K562 (cell line): ENCODE results near the gene GMEB2. TPM values are rescaled to one million over a fixed set of nuclear protein-coding genes. Genes with fewer than 3 reads are reported as not detected.

Source experiments
- ATAC-seq: fragments of 200-7000 bp; cut with Tn5 transposase; 3 replicates; pipeline ENCODE4 v1.9.1; 2020; ENCODE audit warnings: moderate library complexity
- BruUV-seq: library from RNA; stranded (reverse); fragments of 400-500 nt; replicated peaks from 2 replicates; lab custom pipeline; 2021; lab: Mats Ljungman, UMichigan
- CTCF ChIA-PET: fragments of 300-600 bp; formaldehyde crosslinking; extraction: SDS; loops from one replicate; lab custom pipeline; 2021; ENCODE audit warnings: low intra/inter-chr PET ratio; lab: Yijun Ruan, JAX
- POLR2A ChIA-PET: fragments of 300-600, 350-650 bp; sonication (Branson Sonifier 250); formaldehyde crosslinking; extraction: SDS; loops from one replicate; lab custom pipeline; 2021; ENCODE audit warnings: antibody characterized with exemption, inconsistent platforms; lab: Yijun Ruan, JAX
- DNase-seq, 4 experiments: peaks; one replicate each; pipeline versions ENCODE4 v3.0.0 to v3.0.0-alpha.2; 2011 to 2018; ENCODE audit warnings: low spot score in 3 of 4, mixed read lengths in 3 of 4; ENCODE audit errors: extremely low read depth in 1 of 4
- FAIRE-seq: peaks from 2 replicates; lab custom pipeline; 2011; peaks lifted over from hg19 to GRCh38; lab: Jason Lieb, UNC
- H2AFZ ChIP-seq: 2 replicates; pipeline ENCODE4 v1.6.0; 2011; ENCODE audit warnings: low read depth, low read length, control low read depth, inconsistent platforms
- H3K27ac ChIP-seq: fragments of 200-600 bp; 3 replicates; pipeline ENCODE4 v1.8.0; 2011; ENCODE audit warnings: low read depth, mild to moderate bottlenecking, control low read depth, inconsistent platforms, low read length, moderate library complexity, mixed read lengths; ENCODE audit errors: extremely low read depth
- H3K27me3 ChIP-seq, 2 experiments: fragments of 300-600 bp in 1 of 2; 2 replicates in 1 of 2; 3 replicates in 1 of 2; pipeline versions ENCODE4 v1.6.0 to v1.8.0; 2011; ENCODE audit warnings: inconsistent platforms in 2 of 2, low read length in 2 of 2, mild to moderate bottlenecking in 1 of 2, mixed read lengths in 1 of 2, moderate library complexity in 1 of 2; ENCODE audit not compliant: control insufficient read depth in 2 of 2, insufficient read depth in 2 of 2
- H3K36me3 ChIP-seq: fragments of 300-600 bp; 3 replicates; pipeline ENCODE4 v1.8.0; 2011; ENCODE audit warnings: mild to moderate bottlenecking, low read length, inconsistent platforms; ENCODE audit not compliant: control insufficient read depth, insufficient read depth
- H3K4me1 ChIP-seq, 2 experiments: fragments of 200-600 bp in 1 of 2; replicated peaks in 1 of 2; 2 replicates in 1 of 2; 3 replicates in 1 of 2; pipeline versions ENCODE4 v1.5.1 to v1.8.0; 2011; ENCODE audit warnings: inconsistent platforms in 2 of 2, low read length in 2 of 2, mild to moderate bottlenecking in 1 of 2, mixed read lengths in 1 of 2, moderate library complexity in 1 of 2; ENCODE audit not compliant: control insufficient read depth in 2 of 2, insufficient read depth in 2 of 2
- H3K4me2 ChIP-seq: 2 replicates; pipeline ENCODE4 v1.6.1; 2011; ENCODE audit warnings: low read length, control low read depth, inconsistent platforms, mixed read lengths; ENCODE audit not compliant: insufficient read depth
- H3K4me3 ChIP-seq: fragments of 200-600 bp; sonication (generic), shearing (Covaris generic); 2 replicates; pipeline ENCODE4 v1.5.1; 2016; ENCODE audit warnings: control low read depth, inconsistent platforms
- H3K79me2 ChIP-seq: fragments of 200-600 bp; 3 replicates; pipeline ENCODE4 v1.8.0; 2011; ENCODE audit warnings: low read length, inconsistent platforms; ENCODE audit not compliant: control insufficient read depth, insufficient read depth
- H3K9ac ChIP-seq, 2 experiments: 2 replicates each; pipeline versions ENCODE4 v1.6.0 to v1.6.1; 2011; ENCODE audit warnings: low read depth in 2 of 2, low read length in 2 of 2, control low read depth in 1 of 2, inconsistent platforms in 1 of 2, mild to moderate bottlenecking in 1 of 2, mixed read lengths in 1 of 2; ENCODE audit not compliant: insufficient read depth in 1 of 2
- H3K9me1 ChIP-seq: one replicate; pipeline ENCODE4 v1.6.0; 2011; ENCODE audit warnings: inconsistent platforms, mild to moderate bottlenecking, low read length, moderate library complexity; ENCODE audit not compliant: control insufficient read depth, insufficient read depth
- H3K9me3 ChIP-seq: replicated peaks from 2 replicates; pipeline ENCODE4 v1.5.1; 2011; ENCODE audit warnings: low read depth, low read length, inconsistent platforms; ENCODE audit not compliant: control insufficient read depth, insufficient read depth
- H4K20me1 ChIP-seq: replicated peaks from 2 replicates; pipeline ENCODE4 v1.6.1; 2011; ENCODE audit warnings: low read length, inconsistent platforms, mixed read lengths; ENCODE audit not compliant: control insufficient read depth, insufficient read depth
- CCAR2 ChIP-seq: fragments of 200-400 bp; formaldehyde crosslinking; IDR thresholded peaks from 2 replicates; pipeline ENCODE4 v1.6.1; 2017; ENCODE audit warnings: mild to moderate bottlenecking, low read depth, low read length
- EHMT2 ChIP-seq: fragments of 450-650 bp; IDR thresholded peaks from 2 replicates; pipeline ENCODE4 v1.6.1; 2018; ENCODE audit warnings: antibody characterized with exemption
- ERF ChIP-seq: fragments of 450-650 bp; formaldehyde crosslinking; IDR thresholded peaks from 2 replicates; pipeline ENCODE4 v1.4.0; 2020; ENCODE audit warnings: mild to moderate bottlenecking, mixed read lengths
- FOXA1 ChIP-seq: fragments of 450-650 bp; IDR thresholded peaks from 2 replicates; pipeline ENCODE4 v1.6.1; 2016; ENCODE audit warnings: mild to moderate bottlenecking, borderline replicate concordance
- FOXP4 ChIP-seq: sonication (generic); formaldehyde crosslinking; IDR thresholded peaks from 2 replicates; pipeline ENCODE4 v1.8.0; 2022; ENCODE audit warnings: mild to moderate bottlenecking, missing genetic modification reagents, borderline replicate concordance
- GABPB2 ChIP-seq: fragments of 250-450 bp; sonication (Bioruptor Pico); conservative IDR thresholded peaks from 2 replicates; pipeline ENCODE4 v1.5.1; 2021; ENCODE audit warnings: mild to moderate bottlenecking
- HMG20A ChIP-seq: fragments of 450-650 bp; formaldehyde crosslinking; conservative IDR thresholded peaks from 2 replicates; pipeline ENCODE4 v1.4.0; 2020; ENCODE audit warnings: mild to moderate bottlenecking, mixed read lengths
- KHSRP ChIP-seq: fragments of 450-650 bp; IDR thresholded peaks from 2 replicates; pipeline ENCODE4 v1.6.1; 2017
- MAFK ChIP-seq: IDR thresholded peaks from 2 replicates; pipeline ENCODE4 v1.6.1; 2011; ENCODE audit warnings: low read length, improper control_type of control experiment
- NBN ChIP-seq: fragments of 450-650 bp; IDR thresholded peaks from 2 replicates; pipeline ENCODE4 v1.6.1; 2016; ENCODE audit warnings: low read depth, mild to moderate bottlenecking
- NFATC3 ChIP-seq: fragments of 450-650 bp; IDR thresholded peaks from 2 replicates; pipeline ENCODE4 v1.6.1; 2017; ENCODE audit warnings: mild to moderate bottlenecking
- NFIC ChIP-seq: fragments of 450-650 bp; IDR thresholded peaks from 2 replicates; pipeline ENCODE4 v1.6.1; 2017; ENCODE audit warnings: mild to moderate bottlenecking, inconsistent platforms
- PCBP2 ChIP-seq: fragments of 200-400 bp; formaldehyde crosslinking; IDR thresholded peaks from 2 replicates; pipeline ENCODE4 v1.6.1; 2018; ENCODE audit warnings: low read length, low read depth, mild to moderate bottlenecking, moderate library complexity; ENCODE audit not compliant: poor library complexity, severe bottlenecking
- POLR3A ChIP-seq: IDR thresholded peaks from 2 replicates; pipeline ENCODE4 v1.6.1; 2011; ENCODE audit warnings: borderline replicate concordance, mild to moderate bottlenecking, moderate library complexity; ENCODE audit not compliant: insufficient read length, insufficient read depth; ENCODE audit errors: extremely low read depth
- THRA ChIP-seq: fragments of 450-650 bp; IDR thresholded peaks from 2 replicates; pipeline ENCODE4 v1.6.1; 2017; ENCODE audit warnings: mild to moderate bottlenecking, moderate library complexity
- ZMIZ1 ChIP-seq, 2 experiments: fragments of 150-350 bp in 1 of 2; IDR thresholded peaks; 2 replicates each; pipeline ENCODE4 v1.6.1; 2012 to 2016; ENCODE audit warnings: low read depth in 2 of 2, low read length in 2 of 2, mild to moderate bottlenecking in 1 of 2, moderate library complexity in 1 of 2
- ZNF143 ChIP-seq: sonication (generic); formaldehyde crosslinking; IDR thresholded peaks from 2 replicates; pipeline ENCODE4 v1.9.0; 2022; ENCODE audit warnings: mild to moderate bottlenecking, missing genetic modification reagents
- ZNF165 ChIP-seq: fragments of 250-450 bp; sonication (Bioruptor Pico); IDR thresholded peaks from 2 replicates; pipeline ENCODE4 v1.4.0; 2020; ENCODE audit warnings: borderline replicate concordance
- WGBS: fragments of 100-300 bp; shearing (Covaris generic); methylation state at CpG from one replicate; pipeline ENCODE4 v1.1.6; 2016; ENCODE audit warnings: low coverage, mixed read lengths; ENCODE audit not compliant: insufficient coverage; ENCODE audit errors: missing lambda C conversion rate; 5-methylcytosine and 5-hydroxymethylcytosine counted together
- in situ Hi-C: fragments of 300-500 bp; cut with MboI; formaldehyde crosslinking; loops from 4 replicates; pipeline ENCODE4 v1.15.0; 2018; ENCODE audit warnings: inconsistent platforms, mixed read lengths
- intact Hi-C: fragments of 100-400 bp; cut with micrococcal nuclease; formaldehyde crosslinking; loops from 2 replicates; pipeline ENCODE4 v1.14.2; 2022
- polyA plus RNA-seq, 8 experiments: library from polyadenylated mRNA; depleted of rRNA in 4 of 8; stranded (reverse) in 5 of 8; unstranded in 3 of 8; fragments of >200 nt; fragmentation: Nextera tagmentation in 2 of 8; fragmentation: Illumina TruSeq in 1 of 8; extraction: Ambion mirVana in 2 of 8; extraction: Trizol in 1 of 8; gene quantifications; 2 replicates each; pipeline versions ENCODE4 v1.2.1 to v1.2.3, GENCODE V29; 2011 to 2014; ENCODE audit warnings: inconsistent platforms in 1 of 8, missing spikeins in 1 of 8
- total RNA-seq, 7 experiments: library from RNA; depleted of rRNA in 6 of 7; stranded (reverse); fragments of >200 nt in 6 of 7; fragmentation: Illumina TruSeq in 2 of 7; extraction: Trizol in 2 of 7; gene quantifications; 2 replicates each; pipeline versions ENCODE4 v1.2.1 to v1.2.3, GENCODE V29; 2011 to 2021; ENCODE audit warnings: low replicate concordance in 1 of 7

Gene GMEB2
- total and polyA plus RNA-seq, 9 of the 15 experiments (the other 6 are each of a cell fraction or from before 2014, with no cell fraction given): 0.03 to 13.9 (median 6.3) TPM

GRCh38 chr20:63633732-63634131 lies 6.8 kb upstream of the GMEB2 start:
- no TSS peak for BruUV-seq
- H3K27me3 ChIP-seq: no peaks in the 10 kb centered on the region
- in situ Hi-C loops (no loop called here), intact Hi-C loops (no loop called here)
- H3K27ac ChIP-seq: no peak overlapping the region
- H2AFZ ChIP-seq: no peak overlapping the region
- DNase-seq (no peak), ATAC-seq (no peak), FAIRE-seq (no peak)
- no peak overlapping the region for H3K4me3 ChIP-seq
- H4K20me1 ChIP-seq: no peaks in the 10 kb centered on the region
- H3K4me1 ChIP-seq: peaks cover 3 to 15% of the 10 kb centered on the region in 2 experiments; a peak in 4 of 5 replicates
- peaks cover 3% of the 10 kb centered on the region for H3K79me2 ChIP-seq
- CTCF ChIA-PET: no interaction called here
- H3K36me3 ChIP-seq: peaks cover 3% of the 10 kb centered on the region; the same call in 1 of the 3 replicates
- no peak overlapping the region for H3K9ac ChIP-seq
- no peak for TF ChIP-seq POLR3A
- no peak for TF ChIP-seq ZMIZ1 (IDR thresholded peaks at IDR 0.05; ENCODE audit: low read depth in 2 of 2, low read length in 2 of 2)
- TF ChIP-seq EHMT2: no peak
- no peak for TF ChIP-seq NFATC3
- TF ChIP-seq NFIC: no peak
- TF ChIP-seq ZNF165 (CRISPR knock-in tag): no peak
- no peak for TF ChIP-seq FOXP4 (CRISPR knock-in tag)
- no peak for TF ChIP-seq PCBP2
- no peak for TF ChIP-seq CCAR2
- TF ChIP-seq FOXA1: no peak
- TF ChIP-seq ZNF143 (CRISPR knock-in tag): no peak
- no peak for TF ChIP-seq MAFK
- TF ChIP-seq HMG20A: no peak
- TF ChIP-seq THRA: no peak
- TF ChIP-seq NBN: no peak
- TF ChIP-seq GABPB2 (CRISPR knock-in tag): no peak
- no peak for TF ChIP-seq KHSRP
- TF ChIP-seq ERF (CRISPR knock-in tag): no peak
- no peaks in the 10 kb centered on the region for H3K9me3 ChIP-seq
- H3K9me1 ChIP-seq: no peaks in the 10 kb centered on the region
- H3K4me2 ChIP-seq: no peak overlapping the region
- WGBS: 64% methylated on average over 9 of the region's 9 CpGs
- POLR2A ChIA-PET: no interaction called here
